GM19467 (cell line): ENCODE measurements around the gene USP34.

Experiments used
- ATAC-seq: cut with Tn5 transposase; IDR thresholded peaks from one replicate; pipeline ENCODE4 v1.9.1; 2021; ENCODE audit warnings: mild to moderate bottlenecking, moderate library complexity; ENCODE audit not compliant: unreplicated experiment

USP34 gene

GRCh38 chr2:61255580-61256437 lies 215.1 kb downstream of the USP34 start:
- ATAC-seq: no peak

- ATAC-seq: no peak
Observed at GRCh38 chr2:61254536-61254935, 216.4 kb downstream of the USP34 start.

DNA sequence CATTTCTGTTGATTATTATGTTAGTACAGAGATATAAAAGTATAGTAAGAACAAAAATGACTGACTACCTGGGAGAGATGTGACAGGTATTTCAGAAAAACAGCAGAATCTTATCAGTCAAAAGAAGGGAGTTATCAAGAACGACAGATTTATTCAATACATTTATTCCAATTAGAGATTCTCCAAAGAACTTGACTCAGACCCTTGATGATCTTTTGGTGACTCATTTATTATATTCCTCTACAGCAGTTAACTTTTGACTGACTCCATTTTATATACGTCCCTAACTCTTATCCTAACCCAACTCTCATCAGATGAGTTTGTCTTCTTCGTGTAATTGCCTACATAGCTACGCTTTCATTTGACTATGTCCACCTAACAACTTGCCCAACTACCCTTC lies 217.8 kb downstream of the USP34 start:
- ATAC-seq: no peak

- ATAC-seq: no peak
Observed at GRCh38 chr2:61252031-61252430, 218.9 kb downstream of the USP34 start.

DNA sequence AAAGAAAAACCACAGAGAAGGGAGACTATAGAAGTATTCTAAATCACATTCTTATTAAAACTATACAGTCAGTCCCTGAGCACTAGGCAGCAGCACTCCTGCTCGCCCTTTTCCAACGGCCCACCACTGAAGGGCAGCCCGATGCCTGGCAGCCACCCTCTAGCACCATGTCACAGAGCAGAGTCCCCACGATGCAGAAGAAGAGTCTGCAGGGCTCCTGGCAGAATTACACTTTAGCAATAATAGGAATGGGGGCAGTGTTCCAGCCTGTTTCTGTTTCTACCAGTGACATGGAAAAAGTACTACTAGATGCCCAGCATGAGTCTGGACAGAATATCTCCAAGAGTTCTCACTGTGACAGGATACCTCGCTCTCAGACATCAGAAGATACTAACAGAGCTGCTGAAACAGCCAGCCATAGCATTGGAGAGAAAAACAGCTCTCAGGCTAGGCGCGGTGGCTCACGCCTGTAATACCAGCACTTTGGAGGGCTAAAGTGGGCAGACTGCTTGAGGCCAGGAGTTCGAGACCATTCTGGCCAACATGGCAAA lies 221.3 kb downstream of the USP34 start:
- no peak for ATAC-seq

DNA sequence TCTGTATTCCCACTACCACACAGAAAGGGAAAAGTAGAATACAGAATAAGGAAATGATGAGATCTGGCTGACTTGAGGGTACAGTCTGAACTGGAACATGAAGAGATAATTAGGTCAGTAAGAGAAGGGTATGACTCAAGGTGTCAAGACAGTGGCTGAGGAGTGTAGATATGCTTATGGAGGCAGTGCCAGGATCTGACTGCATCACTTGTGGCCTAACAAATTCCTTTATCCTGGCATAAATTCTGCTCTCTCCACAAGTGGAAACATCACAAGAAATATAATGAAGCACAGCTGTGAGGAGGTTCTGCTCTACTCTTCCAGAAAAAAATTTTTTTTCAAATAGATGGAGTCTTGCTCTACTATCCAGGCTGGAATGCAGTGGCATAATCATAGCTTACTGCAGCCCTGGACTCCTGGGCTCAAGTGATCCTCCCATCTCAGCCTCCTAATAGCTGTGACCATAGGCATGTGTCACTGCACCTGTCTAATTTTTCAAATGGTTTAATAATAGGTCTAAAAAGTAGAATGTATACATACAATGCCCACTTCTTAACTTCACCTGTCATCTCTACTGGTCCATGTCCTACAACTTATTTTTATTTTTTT lies 223.6 kb downstream of the USP34 start:
- ATAC-seq: no peak

DNA sequence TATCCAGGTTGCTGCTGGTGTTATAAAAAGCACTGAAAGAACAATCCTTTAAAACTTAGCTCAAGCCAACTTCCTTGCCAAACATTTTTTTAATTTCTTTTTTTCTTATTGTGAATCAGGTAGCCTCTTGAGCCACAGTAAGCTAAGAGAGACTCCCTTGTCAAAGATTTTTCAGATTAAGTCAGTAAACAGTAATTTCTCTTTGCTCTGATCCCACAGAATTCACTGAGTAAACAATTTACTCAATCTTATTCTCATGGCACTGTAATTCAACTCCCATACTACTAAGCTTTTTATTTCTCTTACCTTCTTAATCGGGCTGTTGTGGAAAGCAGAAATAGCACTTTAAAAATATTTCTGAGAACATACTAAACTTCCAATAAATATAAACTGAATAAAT lies 226.2 kb downstream of the USP34 start:
- no peak for ATAC-seq

DNA sequence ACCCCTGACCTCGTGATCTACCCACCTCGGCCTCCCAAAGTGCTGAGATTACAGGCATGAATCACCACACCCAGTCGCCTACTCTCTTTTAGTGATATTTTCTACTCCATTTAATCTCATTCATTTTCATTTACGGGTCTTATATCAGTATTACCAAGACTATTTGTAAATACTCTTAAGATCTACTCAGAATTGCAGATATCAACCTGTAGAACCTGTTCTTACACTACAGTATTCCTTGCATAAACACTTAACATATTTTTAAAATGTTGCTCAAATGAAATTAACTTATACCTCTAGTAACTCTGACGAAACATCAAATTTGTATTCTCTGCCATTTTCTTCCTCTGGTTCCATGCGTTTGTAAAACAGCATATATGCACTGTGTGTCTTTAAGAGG lies 229.6 kb downstream of the USP34 start:
- no peak for ATAC-seq

DNA sequence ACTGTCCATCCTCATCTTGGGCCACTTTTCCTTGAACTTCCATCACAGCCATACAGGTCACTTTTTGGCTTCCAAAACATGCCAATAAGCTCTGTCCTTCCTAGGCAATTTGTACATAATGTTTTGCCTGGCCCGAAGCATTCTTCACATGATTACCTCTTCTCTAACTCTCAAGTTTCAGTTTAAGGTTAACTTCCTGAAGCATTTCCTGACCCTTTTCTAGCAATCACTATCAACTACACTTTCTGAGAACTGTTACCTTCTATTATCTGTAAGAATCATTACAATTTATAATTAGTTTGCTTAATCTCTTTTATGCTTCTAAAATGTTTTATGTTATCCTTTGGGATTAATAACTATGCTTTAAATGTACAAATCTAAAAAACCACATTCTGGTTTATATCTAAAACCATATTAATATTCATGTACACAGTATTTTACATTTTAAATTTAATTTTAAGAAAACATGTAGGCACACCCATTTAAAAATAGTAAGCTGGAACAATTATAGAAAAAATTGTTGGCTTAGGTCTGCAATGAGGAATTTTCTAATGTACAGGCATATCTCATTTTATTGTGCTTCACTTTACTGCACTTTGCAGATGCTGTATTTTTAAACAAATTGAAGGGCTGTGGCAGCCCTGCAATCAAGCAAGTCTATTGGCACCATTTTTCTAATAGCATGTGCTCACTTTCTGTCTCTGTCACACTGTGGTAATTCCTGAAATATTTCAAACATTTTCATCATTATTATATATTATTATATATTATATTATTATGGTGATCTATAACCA lies 232.5 kb downstream of the USP34 start:
- no peak for ATAC-seq

- no peak for ATAC-seq
Observed at GRCh38 chr2:61235716-61236115, 235.2 kb downstream of the USP34 start.

- ATAC-seq: no peak
Observed at GRCh38 chr2:61233581-61233980, 237.3 kb downstream of the USP34 start.

DNA sequence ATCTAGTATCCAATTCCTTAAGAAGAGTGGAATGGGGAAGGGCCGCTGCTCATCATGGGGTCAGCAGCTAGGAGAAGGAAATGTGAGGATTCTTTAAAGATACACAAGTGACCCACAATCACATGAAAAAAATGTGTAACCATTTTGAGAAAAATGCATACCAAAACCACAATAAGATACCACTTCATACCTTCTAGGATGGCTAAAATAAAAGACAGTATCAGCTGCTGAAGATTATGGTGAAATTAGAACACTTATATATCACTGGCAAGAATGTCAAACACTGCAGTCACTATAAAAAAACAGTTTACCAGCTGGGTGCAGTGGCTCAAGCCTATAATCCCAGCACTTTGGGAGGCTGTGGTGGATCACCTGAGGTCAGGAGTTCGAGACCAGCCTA lies 241.0 kb downstream of the USP34 start:
- no peak for ATAC-seq

DNA sequence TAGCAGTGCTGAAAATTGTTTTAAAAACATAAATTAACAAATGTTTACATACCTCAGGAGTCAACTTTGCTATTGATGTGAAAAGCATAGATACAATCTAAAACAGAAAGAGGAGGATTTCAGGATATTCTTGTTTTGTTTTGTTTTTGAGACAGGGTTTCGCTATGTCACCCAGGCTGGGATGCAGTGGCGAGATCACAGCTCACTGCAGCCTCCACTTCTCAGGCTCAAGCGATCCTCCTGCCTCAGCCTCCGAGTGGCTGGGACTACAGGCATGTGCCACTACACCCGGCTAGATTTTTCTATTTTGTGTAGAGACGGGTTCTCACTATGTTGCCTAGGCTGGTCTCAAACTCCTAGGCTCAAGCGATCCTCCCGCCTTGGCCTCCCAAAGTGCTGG lies 248.3 kb downstream of the USP34 start:
- ATAC-seq: no peak

- ATAC-seq: no peak
Observed at GRCh38 chr2:61221819-61222218, 249.1 kb downstream of the USP34 start.

DNA sequence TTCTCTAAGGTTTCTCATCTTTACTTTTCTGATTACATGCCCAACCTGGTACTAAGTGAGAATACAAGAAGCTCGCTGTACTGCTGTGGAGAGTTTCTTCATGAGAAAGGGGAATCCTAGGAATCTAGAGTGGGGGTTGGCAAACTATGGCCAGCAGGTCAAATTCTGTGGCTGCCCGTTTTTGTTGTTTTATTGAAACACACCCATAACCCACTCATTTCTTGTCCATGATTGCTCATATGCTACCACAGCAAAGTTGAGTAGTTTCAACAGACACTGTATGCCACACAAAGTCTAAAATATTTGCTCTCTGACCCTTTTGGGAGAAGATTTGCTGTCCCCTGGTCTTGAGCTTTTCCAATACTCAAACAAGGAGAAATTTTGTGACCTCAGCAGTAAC lies 250.1 kb downstream of the USP34 start:
- no peak for ATAC-seq

- ATAC-seq: no peak
Observed at GRCh38 chr2:61218817-61219170, 252.1 kb downstream of the USP34 start.

GRCh38 chr2:61218076-61218816 lies 252.6 kb downstream of the USP34 start:
- ATAC-seq: no peak

DNA sequence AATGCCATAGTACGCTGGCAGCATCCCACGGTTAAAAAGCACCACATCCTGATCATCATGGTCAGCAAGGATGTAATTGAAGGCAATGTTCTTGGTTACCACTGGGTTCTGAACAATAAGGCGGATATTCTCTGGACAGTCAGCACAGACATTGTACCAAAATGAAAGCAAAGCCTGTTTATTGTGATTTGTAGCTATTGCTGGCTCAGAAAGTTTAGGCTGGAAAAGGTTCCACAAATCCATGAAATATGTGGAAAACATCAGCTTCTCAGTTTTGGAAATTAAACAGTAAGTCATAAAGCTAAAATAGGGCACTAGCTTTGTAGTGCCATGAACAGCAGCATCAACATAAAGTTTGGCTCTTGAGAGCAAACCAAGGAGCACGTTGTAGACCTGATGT lies 256.7 kb downstream of the USP34 start:
- no peak for ATAC-seq

GRCh38 chr2:61210332-61210981 lies 260.4 kb downstream of the USP34 start:
- no peak for ATAC-seq

GRCh38 chr2:61205132-61205531 lies 265.8 kb downstream of the USP34 start:
- no peak for ATAC-seq
